Measurements from ENCODE around the gene AHNAK2.
A peak's percentile ranks its signal among the peaks of the same experiment; 100 is the strongest.
"Not testable (repeated sequence)": the region's sequence is repeated elsewhere in the genome, so short reads cannot be mapped to it uniquely, and the experiment has no call there.

AHNAK2 gene

DNA sequence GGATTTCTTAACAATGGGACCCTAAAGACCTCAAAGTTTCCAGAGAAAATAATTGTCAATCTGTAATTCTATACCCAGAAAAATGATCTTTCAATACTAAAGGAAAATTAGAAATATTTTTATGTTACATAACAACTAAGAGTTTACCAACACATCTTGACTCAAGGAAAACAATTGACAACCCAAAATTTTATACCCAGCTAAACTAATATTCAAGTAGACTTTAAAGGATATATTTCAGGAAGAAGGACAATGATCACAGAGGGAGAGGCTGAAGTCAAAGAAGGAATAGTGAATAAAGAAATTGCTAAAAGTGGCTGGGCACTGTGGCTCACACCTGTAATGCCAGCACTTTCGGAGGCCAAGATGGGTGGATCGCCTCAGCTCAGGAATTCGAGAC lies 66.1 kb downstream of the AHNAK2 start:
- H3K4me3 ChIP-seq (ENCODE audit: low read depth, low read length): no peak overlapping the region
- H3K9me3 ChIP-seq (ENCODE audit: severe bottlenecking): peaks cover 36% of the 10 kb centered on the region
- H3K36me3 ChIP-seq: no peaks in the 10 kb centered on the region; the same call in none of the 2 replicates
- H3K27ac ChIP-seq: no peak overlapping the region
- no peak for TF ChIP-seq CTCF (IDR thresholded peaks at IDR 0.05; ENCODE audit: low read depth, low read length)
- no peak for DNase-seq
- H3K27me3 ChIP-seq (ENCODE audit: insufficient read depth, low read depth, severe bottlenecking): no peaks in the 10 kb centered on the region

DNA sequence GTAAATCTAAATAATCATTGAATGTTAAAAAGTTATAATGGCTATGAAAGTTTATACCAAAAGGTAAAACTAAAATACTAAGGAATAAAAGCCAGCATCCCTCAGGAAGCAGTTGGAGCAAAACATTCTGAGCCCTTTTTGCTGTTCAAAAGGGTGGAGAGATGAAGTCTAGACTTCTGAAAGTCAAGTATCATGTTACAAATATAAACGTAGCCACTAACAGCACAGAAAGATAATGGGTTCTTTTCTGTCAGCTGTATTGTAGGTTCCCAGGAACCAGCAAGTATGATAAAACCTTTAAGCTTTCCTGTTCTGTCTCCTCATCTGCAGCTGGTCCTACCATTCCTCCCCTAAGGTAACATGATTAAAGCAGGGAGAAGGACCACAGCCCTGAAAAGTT lies 69.9 kb downstream of the AHNAK2 start:
- peaks cover 36% of the 10 kb centered on the region for H3K9me3 ChIP-seq (ENCODE audit: severe bottlenecking)
- TF ChIP-seq CTCF (IDR thresholded peaks at IDR 0.05; ENCODE audit: low read depth, low read length): no peak
- no peaks in the 10 kb centered on the region; the same call in none of the 2 replicates for H3K36me3 ChIP-seq
- no peak overlapping the region for H3K27ac ChIP-seq
- no peak overlapping the region for H3K4me3 ChIP-seq (ENCODE audit: low read depth, low read length)
- DNase-seq: no peak
- no peaks in the 10 kb centered on the region for H3K27me3 ChIP-seq (ENCODE audit: insufficient read depth, low read depth, severe bottlenecking)

DNA sequence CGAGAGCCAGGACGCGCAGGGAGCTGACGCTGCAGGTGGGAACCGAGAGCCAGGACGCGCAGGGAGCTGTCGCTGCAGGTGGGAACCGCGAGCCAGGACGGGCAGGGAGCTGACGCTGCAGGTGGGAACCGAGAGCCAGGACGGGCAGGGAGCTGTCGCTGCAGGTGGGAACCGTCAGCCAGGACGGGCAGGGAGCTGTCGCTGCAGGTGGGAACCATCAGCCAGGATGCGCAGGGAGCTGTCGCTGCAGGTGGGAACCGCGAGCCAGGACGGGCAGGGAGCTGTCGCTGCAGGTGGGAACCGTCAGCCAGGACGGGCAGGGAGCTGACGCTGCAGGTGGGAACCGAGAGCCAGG lies 72.6 kb downstream of the AHNAK2 start:
- DNase-seq; H3K4me3 ChIP-seq (ENCODE audit: low read depth, low read length); H3K36me3 ChIP-seq; H3K27me3 ChIP-seq (ENCODE audit: insufficient read depth, low read depth, severe bottlenecking); H3K27ac ChIP-seq: not testable (repeated sequence)
- H3K9me3 ChIP-seq (ENCODE audit: severe bottlenecking): peaks cover 28% of the 10 kb centered on the region

DNA sequence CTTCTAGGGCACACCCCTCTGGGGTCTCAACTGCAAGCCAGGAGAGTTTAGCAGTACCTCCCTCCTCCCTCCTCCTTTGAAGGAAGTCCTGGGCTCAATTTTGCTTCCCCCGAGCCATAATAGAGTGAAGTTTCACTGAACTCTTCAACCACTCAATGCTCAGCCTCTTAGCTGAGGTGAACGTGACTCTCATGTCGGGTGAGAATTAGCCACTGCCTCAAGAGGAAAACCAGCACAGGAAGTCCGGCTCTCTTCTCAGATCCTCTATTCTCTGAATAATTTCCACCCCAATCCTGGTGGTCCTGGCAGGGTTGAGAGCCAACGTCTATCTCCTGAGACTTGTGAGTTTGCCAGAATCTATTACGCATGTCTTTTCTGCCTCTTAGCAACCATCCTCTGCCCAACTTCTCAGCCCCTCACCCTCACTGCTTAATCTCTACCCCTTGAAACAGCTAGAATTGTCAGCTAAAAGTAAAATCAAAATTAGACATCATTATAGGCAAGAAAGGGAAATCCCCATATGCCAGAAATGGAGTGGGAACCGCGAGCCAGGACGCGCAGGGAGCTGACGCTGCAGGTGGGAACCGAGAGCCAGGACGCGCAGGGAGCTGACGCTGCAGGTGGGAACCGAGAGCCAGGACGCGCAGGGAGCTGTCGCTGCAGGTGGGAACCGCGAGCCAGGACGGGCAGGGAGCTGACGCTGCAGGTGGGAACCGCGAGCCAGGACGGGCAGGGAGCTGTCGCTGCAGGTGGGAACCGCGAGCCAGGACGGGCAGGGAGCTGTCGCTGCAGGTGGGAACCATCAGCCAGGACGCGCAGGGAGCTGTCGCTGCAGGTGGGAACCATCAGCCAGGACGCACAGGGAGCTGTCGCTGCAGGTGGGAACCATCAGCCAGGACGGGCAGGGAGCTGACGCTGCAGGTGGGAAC lies 73.3 kb downstream of the AHNAK2 start:
- peaks cover 22% of the 10 kb centered on the region for H3K9me3 ChIP-seq (ENCODE audit: severe bottlenecking)

GRCh38 chr14:104903990-104904389 lies 74.2 kb downstream of the AHNAK2 start:
- H3K9me3 ChIP-seq (ENCODE audit: severe bottlenecking): peaks cover 20% of the 10 kb centered on the region
- H3K4me3 ChIP-seq (ENCODE audit: low read depth, low read length): peak overlapping the region; percentile 21
- peak; percentile 79 for DNase-seq
- H3K27me3 ChIP-seq (ENCODE audit: insufficient read depth, low read depth, severe bottlenecking): no peaks in the 10 kb centered on the region
- H3K27ac ChIP-seq: peak overlapping the region; percentile 92
- no peak for TF ChIP-seq CTCF (IDR thresholded peaks at IDR 0.05; ENCODE audit: low read depth, low read length)
- no peaks in the 10 kb centered on the region; the same call in none of the 2 replicates for H3K36me3 ChIP-seq

More for the DNA sequence above, 73.3 kb downstream of the AHNAK2 start:
- not testable (repeated sequence) for DNase-seq; H3K36me3 ChIP-seq; H3K4me3 ChIP-seq (ENCODE audit: low read depth, low read length); H3K27me3 ChIP-seq (ENCODE audit: insufficient read depth, low read depth, severe bottlenecking)
- peak overlapping the region; percentile 92 for H3K27ac ChIP-seq

DNA sequence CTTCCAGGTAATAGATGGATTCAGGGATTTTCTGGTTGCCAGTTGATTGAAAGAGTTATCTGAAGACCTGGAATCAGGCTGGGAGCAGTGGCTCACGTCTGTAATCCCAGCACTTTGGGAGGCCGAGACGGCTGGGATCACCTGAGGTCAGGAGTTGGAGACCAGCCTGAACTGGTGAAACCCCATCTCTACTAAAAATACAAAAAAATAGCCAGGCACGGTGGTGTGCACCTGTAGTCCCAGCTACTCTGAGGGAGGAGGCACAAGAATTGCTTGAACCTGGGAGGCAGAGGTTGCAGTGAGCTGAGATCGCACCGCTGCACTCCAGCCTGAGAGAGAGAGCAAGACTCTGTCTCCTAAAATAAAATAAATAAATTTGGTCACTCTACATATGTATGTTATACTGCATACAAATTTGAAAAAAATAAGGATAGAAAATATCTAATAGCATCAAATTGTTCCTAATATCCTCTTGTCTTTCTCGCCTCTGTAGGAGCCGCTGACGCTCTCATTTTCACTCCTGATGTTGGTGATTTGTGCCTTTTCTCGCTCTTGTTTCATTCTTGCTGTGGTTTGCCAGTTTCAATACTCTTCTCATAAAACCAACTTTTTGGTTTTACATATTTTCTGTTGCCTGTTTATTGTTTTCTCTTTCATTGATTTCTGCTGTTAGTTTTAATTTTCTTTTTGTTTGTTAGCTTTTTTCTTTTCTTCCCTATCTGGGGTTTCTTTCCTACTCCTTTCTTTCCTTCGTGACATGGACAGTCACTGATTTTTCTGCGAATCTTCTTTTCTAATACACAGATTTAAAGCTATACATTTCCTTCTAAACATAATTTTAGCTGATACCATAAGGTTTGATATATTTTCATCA lies 77.3 kb downstream of the AHNAK2 start:
- DNase-seq: peak; percentile 26
- no peak for TF ChIP-seq CTCF (IDR thresholded peaks at IDR 0.05; ENCODE audit: low read depth, low read length)
- peaks cover 6% of the 10 kb centered on the region for H3K9me3 ChIP-seq (ENCODE audit: severe bottlenecking)
- no peak overlapping the region for H3K4me3 ChIP-seq (ENCODE audit: low read depth, low read length)
- no peak overlapping the region; the same call in 1 of the 2 replicates for H3K27ac ChIP-seq
- H3K27me3 ChIP-seq (ENCODE audit: insufficient read depth, low read depth, severe bottlenecking): no peaks in the 10 kb centered on the region
- H3K36me3 ChIP-seq: no peaks in the 10 kb centered on the region

Data from WERI-Rb-1 (cell line).